Activated naive CD4-positive, alpha-beta T cell treated with anti-CD3 and anti-CD28 coated beads, Interleukin-2, amount 50 U/mL, for 24 hours (primary cell): ENCODE results near the gene PIM1.
"Not testable (repeated sequence)": the region's sequence is repeated elsewhere in the genome, so short reads cannot be mapped to it uniquely, and the experiment has no call there.

Experiments
- H3K27ac Mint-ChIP-seq: one replicate; pipeline ENCODE4 v1.8.0; 2021; ENCODE audit warnings: mild to moderate bottlenecking, mixed read lengths
- H3K27me3 Mint-ChIP-seq: one replicate; pipeline ENCODE4 v1.8.0; 2021; ENCODE audit warnings: mixed read lengths
- H3K36me3 Mint-ChIP-seq: one replicate; pipeline ENCODE4 v1.8.0; 2021; ENCODE audit warnings: mixed read lengths
- H3K4me1 Mint-ChIP-seq: one replicate; pipeline ENCODE4 v1.8.0; 2021; ENCODE audit warnings: mixed read lengths
- H3K4me3 Mint-ChIP-seq: one replicate; pipeline ENCODE4 v1.8.0; 2021; ENCODE audit warnings: mild to moderate bottlenecking, mixed read lengths
- H3K9me3 Mint-ChIP-seq: one replicate; pipeline ENCODE4 v1.8.0; 2021; ENCODE audit warnings: mixed read lengths

PIM1 gene

GRCh38 chr6:37174515-37175331 lies 4.8 kb downstream of the PIM1 start:
- Mint-ChIP-seq H3K4me1 (peaks cover 66% of the 10 kb centered on the region), H3K4me3 (peak overlapping the region; percentile 95), H3K27ac (peak overlapping the region; percentile 95), H3K27me3 (no peaks in the 10 kb centered on the region), H3K9me3 (no peaks in the 10 kb centered on the region), H3K36me3 (peaks cover 35% of the 10 kb centered on the region)

- Mint-ChIP-seq H3K4me3 (peak overlapping the region; percentile 95), H3K36me3 (peaks cover 35% of the 10 kb centered on the region), H3K27ac (peak overlapping the region; percentile 95), H3K9me3 (no peaks in the 10 kb centered on the region), H3K4me1 (peaks cover 71% of the 10 kb centered on the region), H3K27me3 (no peaks in the 10 kb centered on the region)
Measured at GRCh38 chr6:37175332-37176267, 5.6 kb downstream of the PIM1 start.

DNA sequence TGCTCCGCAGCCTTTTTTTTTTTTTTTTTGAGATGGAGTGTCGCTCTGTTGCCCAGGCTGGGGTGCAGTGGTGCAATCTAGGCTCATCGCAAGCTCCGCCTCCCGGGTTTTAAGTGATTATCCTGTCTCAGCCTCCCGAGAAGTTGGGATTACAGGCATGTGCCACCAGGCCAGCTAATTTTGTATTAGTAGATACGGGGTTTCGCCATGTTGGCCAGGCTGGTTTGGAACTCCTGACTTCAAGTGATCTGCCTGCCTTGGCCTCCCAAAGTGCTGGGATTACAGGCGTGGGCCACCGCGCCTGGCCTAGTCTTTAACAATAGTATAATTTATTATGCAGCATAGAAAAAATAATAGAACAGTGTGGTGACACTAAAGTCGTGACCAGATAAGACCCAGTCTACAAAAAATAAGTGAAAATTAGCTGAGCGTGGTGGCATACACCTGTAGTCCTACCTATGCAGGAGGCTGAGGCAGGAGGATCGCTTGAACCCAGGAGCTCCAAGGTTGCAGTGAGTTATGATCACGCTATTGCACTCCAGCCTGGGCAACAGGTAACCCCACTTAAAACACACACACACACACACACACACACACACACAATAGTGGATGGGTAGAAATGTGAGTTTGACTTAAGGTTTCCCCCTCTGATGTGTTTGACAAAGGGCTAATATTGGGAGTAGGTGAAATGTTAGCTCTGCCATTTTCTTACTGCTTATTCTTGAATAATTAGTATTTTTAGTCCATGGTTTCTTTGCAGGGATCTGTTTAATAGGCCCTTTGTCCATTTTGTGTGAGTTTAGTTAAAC lies 6.5 kb downstream of the PIM1 start:
- Mint-ChIP-seq H3K4me1 (peaks cover 76% of the 10 kb centered on the region), H3K27ac (no peak overlapping the region), H3K27me3 (no peaks in the 10 kb centered on the region), H3K36me3 (peaks cover 33% of the 10 kb centered on the region), H3K9me3 (no peaks in the 10 kb centered on the region), H3K4me3 (peak overlapping the region; percentile 95)

- H3K4me1 Mint-ChIP-seq = peaks cover 77% of the 10 kb centered on the region
- no peaks in the 10 kb centered on the region for H3K9me3 Mint-ChIP-seq
- H3K36me3 Mint-ChIP-seq = peaks cover 27% of the 10 kb centered on the region
- H3K27me3 Mint-ChIP-seq = no peaks in the 10 kb centered on the region
- H3K4me3 Mint-ChIP-seq = peak overlapping the region; percentile 33
- peak overlapping the region; percentile 90 for H3K27ac Mint-ChIP-seq
Measured at GRCh38 chr6:37177077-37177934, 7.4 kb downstream of the PIM1 start.

- Mint-ChIP-seq H3K27me3 (no peaks in the 10 kb centered on the region), H3K36me3 (peaks cover 27% of the 10 kb centered on the region)
Measured at GRCh38 chr6:37177935-37178517, 8.1 kb downstream of the PIM1 start.

DNA sequence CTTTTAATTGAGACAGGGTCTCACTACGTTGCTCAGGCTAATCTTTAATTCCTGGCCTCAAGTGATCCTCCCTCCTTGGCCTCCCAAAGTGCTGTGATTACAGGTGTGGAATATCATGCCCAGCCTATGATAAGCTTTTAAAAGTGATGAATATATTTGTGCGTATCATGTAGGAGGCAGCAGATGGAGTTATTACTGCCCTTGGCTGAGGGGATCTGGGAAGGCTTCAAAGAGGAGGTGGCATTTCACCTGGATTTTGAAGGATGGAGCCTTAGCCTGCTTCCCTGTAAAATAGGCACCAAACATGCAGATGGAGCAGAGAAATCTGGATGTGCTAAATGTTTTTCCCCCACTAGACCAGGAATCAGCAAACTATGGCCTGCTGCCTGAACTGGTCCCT lies 10.1 kb downstream of the PIM1 start:
- H3K36me3 Mint-ChIP-seq = peaks cover 15% of the 10 kb centered on the region
- no peaks in the 10 kb centered on the region for H3K27me3 Mint-ChIP-seq
- H3K4me3 Mint-ChIP-seq = no peak overlapping the region
- H3K27ac Mint-ChIP-seq = no peak overlapping the region
- H3K9me3 Mint-ChIP-seq = no peaks in the 10 kb centered on the region
- peaks cover 64% of the 10 kb centered on the region for H3K4me1 Mint-ChIP-seq

More at GRCh38 chr6:37177935-37178517, 8.1 kb downstream of the PIM1 start:
- Mint-ChIP-seq H3K4me3 (no peak overlapping the region), H3K9me3 (no peaks in the 10 kb centered on the region), H3K27ac (peak overlapping the region; percentile 30), H3K4me1 (peaks cover 75% of the 10 kb centered on the region)

DNA sequence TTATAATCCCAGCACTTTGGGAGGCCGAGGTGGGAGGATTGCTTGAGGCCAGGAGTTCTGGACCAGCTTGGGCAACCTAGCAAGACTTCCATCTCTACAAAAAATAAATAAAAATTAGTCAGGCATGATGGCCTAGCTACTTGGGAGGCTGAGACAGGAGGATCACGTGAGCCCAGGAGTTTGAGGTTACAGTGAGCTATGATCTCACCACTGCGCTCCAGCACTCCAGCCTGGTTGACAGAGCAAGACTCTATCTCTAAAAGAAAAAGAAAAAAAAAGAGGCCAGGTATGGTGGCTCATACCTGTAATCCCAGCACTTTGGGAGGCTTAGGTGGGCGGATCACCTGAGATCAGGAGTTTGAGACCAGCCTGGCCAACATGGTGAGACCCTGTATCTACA lies 10.7 kb downstream of the PIM1 start:
- H3K27me3 Mint-ChIP-seq, H3K27ac Mint-ChIP-seq: not testable (repeated sequence)

GRCh38 chr6:37182736-37183590 lies 13.0 kb downstream of the PIM1 start:
- Mint-ChIP-seq H3K4me1 (peaks cover 63% of the 10 kb centered on the region), H3K9me3 (no peaks in the 10 kb centered on the region), H3K27me3 (no peaks in the 10 kb centered on the region), H3K4me3 (peak overlapping the region; percentile 41), H3K27ac (peak overlapping the region; percentile 94), H3K36me3 (no peaks in the 10 kb centered on the region)

More for the DNA sequence above, 10.7 kb downstream of the PIM1 start:
- H3K9me3 Mint-ChIP-seq, H3K4me3 Mint-ChIP-seq, H3K36me3 Mint-ChIP-seq: not testable (repeated sequence)
- H3K4me1 Mint-ChIP-seq = peaks cover 64% of the 10 kb centered on the region

DNA sequence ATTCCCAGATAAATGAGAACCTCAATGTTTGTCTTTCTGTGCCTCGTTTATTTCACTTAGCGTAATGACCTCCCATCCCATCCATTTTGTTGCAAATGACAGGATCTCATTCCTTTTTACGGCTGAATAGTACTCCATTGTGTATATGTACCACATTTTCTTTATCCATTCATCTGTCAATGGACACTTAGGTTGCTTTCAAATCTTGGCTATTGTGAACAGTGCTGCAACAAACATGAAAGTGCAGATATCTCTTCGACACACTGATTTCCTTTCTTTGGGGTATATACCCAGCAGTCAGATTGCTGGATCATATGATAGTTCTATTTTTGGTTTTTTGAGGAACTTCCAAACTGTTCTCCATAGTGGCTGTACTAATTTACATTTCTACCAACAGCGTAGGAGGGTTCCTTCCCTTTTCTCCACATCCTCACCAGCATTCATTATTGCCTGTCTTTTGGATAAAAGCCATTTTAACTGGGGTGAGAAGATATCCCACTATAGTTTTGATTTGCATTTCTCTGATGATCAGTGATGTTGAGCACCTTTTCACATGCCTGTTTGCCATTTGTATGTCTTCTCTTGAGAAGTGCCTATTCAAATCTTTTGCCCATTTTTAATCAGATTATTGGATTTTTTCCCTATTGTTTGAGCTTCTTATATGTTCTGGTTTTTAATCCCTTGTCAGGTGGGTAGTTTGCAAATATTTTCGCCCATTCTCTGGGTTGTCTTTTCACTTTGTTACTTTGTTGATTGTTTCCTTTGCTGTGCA lies 16.2 kb downstream of the PIM1 start:
- Mint-ChIP-seq H3K4me3 (peak overlapping the region; percentile 23), H3K27ac (peak overlapping the region; percentile 69), H3K4me1 (peaks cover 70% of the 10 kb centered on the region)
- H3K27me3 Mint-ChIP-seq, H3K36me3 Mint-ChIP-seq, H3K9me3 Mint-ChIP-seq: not testable (repeated sequence)

DNA sequence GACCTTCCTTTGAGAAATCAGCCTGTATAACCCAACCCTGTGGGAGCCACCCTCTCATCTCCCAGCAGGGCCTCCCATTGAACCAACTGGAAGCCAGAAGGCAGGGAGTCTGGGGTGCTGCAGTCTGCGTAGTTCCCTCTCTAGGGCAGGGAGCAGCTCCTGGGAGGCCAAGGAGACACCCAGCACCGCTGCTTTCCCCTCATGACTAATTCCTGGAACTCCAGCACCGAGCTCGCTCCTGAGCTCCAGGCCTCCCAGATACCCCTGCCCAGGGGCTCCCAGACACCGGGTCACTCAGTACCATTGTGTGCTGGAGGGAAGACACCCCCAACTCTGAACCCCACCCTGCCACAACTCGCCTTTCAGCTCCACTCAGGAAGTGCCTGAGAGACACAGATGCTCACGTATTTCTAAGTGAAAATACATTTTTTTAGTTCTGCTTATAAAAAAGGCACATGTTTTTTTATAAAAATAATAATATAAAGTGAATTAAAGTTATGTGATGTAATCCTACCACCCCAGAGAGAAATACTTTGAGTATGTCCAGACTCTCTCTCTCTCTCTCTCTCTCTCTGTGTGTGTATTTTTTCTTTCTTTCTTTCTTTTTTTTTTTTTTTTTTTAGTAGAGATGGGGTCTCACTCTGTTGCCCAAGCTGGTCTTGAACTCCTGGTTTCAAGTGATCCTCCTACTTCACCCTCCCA lies 17.5 kb downstream of the PIM1 start:
- Mint-ChIP-seq H3K4me3 (peak overlapping the region; percentile 33), H3K27ac (peak overlapping the region; percentile 79)

GRCh38 chr6:37188962-37189510 lies 19.1 kb downstream of the PIM1 start:
- H3K9me3 Mint-ChIP-seq = no peaks in the 10 kb centered on the region
- no peaks in the 10 kb centered on the region for H3K27me3 Mint-ChIP-seq
- H3K27ac Mint-ChIP-seq = peak overlapping the region; percentile 32
- no peaks in the 10 kb centered on the region for H3K36me3 Mint-ChIP-seq
- peaks cover 63% of the 10 kb centered on the region for H3K4me1 Mint-ChIP-seq
- peak overlapping the region; percentile 30 for H3K4me3 Mint-ChIP-seq

More for the DNA sequence above, 17.5 kb downstream of the PIM1 start:
- H3K4me1 Mint-ChIP-seq = peaks cover 65% of the 10 kb centered on the region
- no peaks in the 10 kb centered on the region for H3K9me3 Mint-ChIP-seq
- no peaks in the 10 kb centered on the region for H3K27me3 Mint-ChIP-seq
- no peaks in the 10 kb centered on the region for H3K36me3 Mint-ChIP-seq

GRCh38 chr6:37190159-37190535 lies 20.2 kb downstream of the PIM1 start:
- no peaks in the 10 kb centered on the region for H3K27me3 Mint-ChIP-seq
- H3K4me1 Mint-ChIP-seq = peaks cover 68% of the 10 kb centered on the region
- peak overlapping the region; percentile 8 for H3K4me3 Mint-ChIP-seq
- no peaks in the 10 kb centered on the region for H3K36me3 Mint-ChIP-seq
- no peaks in the 10 kb centered on the region for H3K9me3 Mint-ChIP-seq
- no peak overlapping the region for H3K27ac Mint-ChIP-seq
